Measurements from ENCODE around the gene PHF20. TPM values are rescaled to one million over a fixed set of nuclear protein-coding genes. Genes with fewer than 3 reads are reported as not detected.

PHF20 gene
- total RNA-seq, 1 donor from 2014 or later: 86.0 TPM

GRCh38 chr20:35952480-35953386 lies 180.9 kb downstream of the PHF20 start:
- Mint-ChIP-seq H3K4me1 (peaks cover 22% of the 10 kb centered on the region), H3K27me3 (no peaks in the 10 kb centered on the region), H3K27ac (peak overlapping the region; percentile 100), H3K9me3 (no peaks in the 10 kb centered on the region), H3K36me3 (ENCODE audit: low read depth) (peaks cover 23% of the 10 kb centered on the region), H3K4me3 (peak overlapping the region; percentile 100)
- intact Hi-C loops (cut with micrococcal nuclease): loop anchor here (5.0 to 10.0 kb wide), 6 partner anchors 335 to 1128 kb away; partner anchors contain the start of genes ACSS2, GGT7, GSS and MYH7B
- no peak for TF ChIP-seq CTCF (IDR thresholded peaks at IDR 0.05)
- no peak for DNase-seq
- no peak for ATAC-seq (ENCODE audit: low read depth)
- POLR2A ChIA-PET: interaction anchor here (0.9 to 4.0 kb wide), 16 partner anchors 10 to 1276 kb away, joined by 3 to 104 read pairs (median 7); partner anchors contain the start of genes AAR2, ACSS2, CEP250 and CPNE1
- CTCF ChIA-PET: no interaction called here

GRCh38 chr20:35953387-35954199 lies 181.8 kb downstream of the PHF20 start:
- Mint-ChIP-seq H3K36me3 (ENCODE audit: low read depth) (peaks cover 15% of the 10 kb centered on the region), H3K4me1 (peaks cover 22% of the 10 kb centered on the region), H3K27ac (peak overlapping the region; percentile 100), H3K4me3 (peak overlapping the region; percentile 100), H3K27me3 (no peaks in the 10 kb centered on the region), H3K9me3 (no peaks in the 10 kb centered on the region)
- CTCF ChIA-PET: interaction anchor here (0.7 to 2.7 kb wide), 8 partner anchors 8 to 488 kb away, joined by 3 to 17 read pairs (median 4); partner anchors contain the start of genes PHF20 and RBM39
- TF ChIP-seq CTCF (IDR thresholded peaks at IDR 0.05): no peak
- intact Hi-C loops (cut with micrococcal nuclease): loop anchor here (1.0 to 10.0 kb wide), 18 partner anchors 39 to 1129 kb away; partner anchors contain the start of genes ACSS2, CEP250, CPNE1 and EIF6
- POLR2A ChIA-PET: interaction anchor here (0.5 to 4.0 kb wide), 46 partner anchors 9 to 1841 kb away, joined by 3 to 104 read pairs (median 4); partner anchors contain the start of genes AAR2, ACSS2, CEP250 and CNBD2
- DNase-seq: peak; percentile 62
- ATAC-seq (ENCODE audit: low read depth): peak; percentile 25

DNA sequence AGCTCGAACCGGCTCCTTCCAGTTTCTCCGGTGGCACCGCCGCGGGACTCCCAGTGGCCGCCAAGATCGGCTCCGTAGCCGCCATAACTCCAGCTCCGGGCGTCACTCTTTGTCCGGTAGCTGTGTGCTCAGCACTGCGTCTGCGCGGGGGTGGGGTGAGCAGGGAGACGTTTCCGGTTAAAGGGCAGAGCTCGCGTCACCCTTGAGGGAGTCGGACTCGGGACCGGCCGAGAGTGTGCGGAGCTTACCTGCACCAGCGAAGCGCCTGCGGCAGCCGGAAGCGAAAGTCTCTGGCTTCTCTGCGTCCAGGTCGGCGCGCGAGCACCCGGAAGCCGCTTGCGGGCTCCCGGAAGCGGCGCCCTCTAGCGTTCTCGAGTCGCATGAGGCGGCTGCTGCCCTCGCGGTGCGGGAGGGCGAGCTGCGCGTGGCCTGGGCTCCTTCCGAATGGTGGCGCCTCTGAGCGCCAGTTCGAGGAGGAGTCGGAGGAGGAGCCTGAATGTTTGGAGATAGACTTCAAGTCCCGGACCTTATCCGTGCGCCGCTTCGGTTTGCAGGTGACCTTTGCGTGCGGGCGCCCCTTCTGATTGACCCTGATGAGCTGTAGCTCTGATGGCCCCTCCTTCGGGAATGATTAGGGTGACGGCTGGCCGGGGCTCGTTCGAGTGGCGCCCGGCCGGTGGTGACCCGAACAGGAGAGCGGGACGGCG lies 182.5 kb downstream of the PHF20 start, which contains the start of gene SCAND1:
TSS of gene SCAND1 (minus strand) at position 303 of the 707 bp plus-strand sequence. CDS start at position 85, 218 bp downstream.
- Mint-ChIP-seq H3K36me3 (ENCODE audit: low read depth) (peaks cover 7% of the 10 kb centered on the region), H3K4me1 (peaks cover 22% of the 10 kb centered on the region), H3K4me3 (peak within 1 kb of the TSS; percentile 100), H3K27me3 (no peaks in the 10 kb centered on the region), H3K27ac (peak within 1 kb of the TSS; percentile 100), H3K9me3 (peaks cover 3% of the 10 kb centered on the region)
- CTCF ChIA-PET: interaction anchor here (0.6 to 2.7 kb wide), 10 partner anchors 9 to 489 kb away, joined by 3 to 17 read pairs (median 3); partner anchors contain the start of genes AAR2, PHF20 and RBM39
- peak; percentile 48 for TF ChIP-seq CTCF (IDR thresholded peaks at IDR 0.05)
- DNase-seq (peak; percentile 94), ATAC-seq (ENCODE audit: low read depth) (peak; percentile 86)
- intact Hi-C loops (cut with micrococcal nuclease): loop anchor here (1.0 to 10.0 kb wide), 18 partner anchors 38 to 1130 kb away; partner anchors contain the start of genes ACSS2, CEP250, CPNE1 and EIF6
- POLR2A ChIA-PET: interaction anchor here (0.5 to 4.0 kb wide), 46 partner anchors 8 to 1842 kb away, joined by 3 to 104 read pairs (median 4); partner anchors contain the start of genes AAR2, CEP250, CNBD2 and CPNE1

- peaks cover 22% of the 10 kb centered on the region for H3K4me1 Mint-ChIP-seq
- peak overlapping the region; percentile 100 for H3K4me3 Mint-ChIP-seq
- intact Hi-C loops (cut with micrococcal nuclease): loop anchor here (1.0 to 10.0 kb wide), 19 partner anchors 37 to 1593 kb away; partner anchors contain the start of genes ACSS2, CEP250, CPNE1 and EIF6
- ATAC-seq (ENCODE audit: low read depth): no peak
- TF ChIP-seq CTCF (IDR thresholded peaks at IDR 0.05): no peak
- ChIA-PET POLR2A (interaction anchor here (0.6 to 4.0 kb wide), 18 partner anchors 7 to 1141 kb away, joined by 3 to 104 read pairs (median 4); partner anchors contain the start of genes CEP250, CPNE1, MMP24OS and NFS1), CTCF (interaction anchor here (0.6 to 2.7 kb wide), 8 partner anchors 9 to 490 kb away, joined by 3 to 17 read pairs (median 4); partner anchors contain the start of genes AAR2 and RBM39)
- peak overlapping the region; percentile 100 for H3K27ac Mint-ChIP-seq
- no peaks in the 10 kb centered on the region for H3K27me3 Mint-ChIP-seq
- H3K36me3 Mint-ChIP-seq (ENCODE audit: low read depth): peaks cover 7% of the 10 kb centered on the region
- peaks cover 6% of the 10 kb centered on the region for H3K9me3 Mint-ChIP-seq
- no peak for DNase-seq
These were observed 183.1 kb downstream of the PHF20 start for GRCh38 chr20:35954907-35955251.
